Stimulated activated naive CD8-positive, alpha-beta T cell treated with anti-CD3 and anti-CD28 coated beads, Interleukin-15, Interleukin-2, amounts not matched to agents 100 U/mL and 50 U/mL, for 24 hours (primary cell): Measurements from ENCODE around the gene TBC1D19.
A peak's percentile ranks its signal among the peaks of the same experiment; 100 is the strongest.
"Not testable (repeated sequence)": the region's sequence is repeated elsewhere in the genome, so short reads cannot be mapped to it uniquely, and the experiment has no call there.

Experiments used
- ATAC-seq: fragments of 150-1000 bp; cut with Tn5 transposase; one replicate; pipeline ENCODE4 v1.10.0; 2021
- DNase-seq: peaks from one replicate; pipeline ENCODE4 v3.0.0; 2021

Gene TBC1D19

GRCh38 chr4:26583865-26584652 lies at the start of gene TBC1D19:
TSS of gene TBC1D19 (plus strand) at chr4:26584084. CDS start at chr4:26584194, 110 bp downstream.
- DNase-seq: peak; percentile 90
- ATAC-seq: peak; percentile 100

GRCh38 chr4:26542991-26543390 lies 40.9 kb upstream of the TBC1D19 start:
- no peak for ATAC-seq
- DNase-seq: no peak

- no peak for ATAC-seq
- no peak for DNase-seq
Measured at GRCh38 chr4:26544421-26544820, 39.5 kb upstream of the TBC1D19 start.

- ATAC-seq, DNase-seq: not testable (repeated sequence)
Measured at GRCh38 chr4:26548379-26548778, 35.5 kb upstream of the TBC1D19 start.

- ATAC-seq: no peak
- no peak for DNase-seq
Measured at GRCh38 chr4:26557164-26557563, 26.7 kb upstream of the TBC1D19 start.

GRCh38 chr4:26558166-26558895 lies 25.6 kb upstream of the TBC1D19 start:
- DNase-seq (no peak), ATAC-seq (no peak)

GRCh38 chr4:26566133-26566532 lies 17.8 kb upstream of the TBC1D19 start:
- DNase-seq (no peak), ATAC-seq (no peak)

- DNase-seq (no peak), ATAC-seq (no peak)
Measured at GRCh38 chr4:26568446-26568994, 15.4 kb upstream of the TBC1D19 start.

- ATAC-seq (no peak), DNase-seq (no peak)
Measured at GRCh38 chr4:26570596-26570995, 13.3 kb upstream of the TBC1D19 start.

- ATAC-seq (no peak), DNase-seq (no peak)
Measured at GRCh38 chr4:26573389-26573794, 10.5 kb upstream of the TBC1D19 start.

- no peak for DNase-seq
- no peak for ATAC-seq
Measured at GRCh38 chr4:26574563-26574962, 9.3 kb upstream of the TBC1D19 start.

GRCh38 chr4:26576231-26576739 lies 7.6 kb upstream of the TBC1D19 start:
- DNase-seq (no peak), ATAC-seq (no peak)

GRCh38 chr4:26577066-26577465 lies 6.8 kb upstream of the TBC1D19 start:
- ATAC-seq: no peak
- no peak for DNase-seq

- DNase-seq: no peak
Measured at GRCh38 chr4:26579169-26579568, 4.7 kb upstream of the TBC1D19 start.

GRCh38 chr4:26581341-26581740 lies 2.5 kb upstream of the TBC1D19 start:
- ATAC-seq, DNase-seq: not testable (repeated sequence)

More at GRCh38 chr4:26579169-26579568, 4.7 kb upstream of the TBC1D19 start:
- ATAC-seq: no peak

GRCh38 chr4:26583538-26583864 lies 383 bp upstream of the TBC1D19 start:
- DNase-seq (no peak), ATAC-seq (peak; percentile 77)

GRCh38 chr4:26584725-26585124 lies 841 bp downstream of the TBC1D19 start:
- ATAC-seq: no peak
- no peak for DNase-seq

- DNase-seq: no peak
- ATAC-seq: no peak
Measured at GRCh38 chr4:26589705-26590104, 5.8 kb downstream of the TBC1D19 start.

GRCh38 chr4:26590639-26591038 lies 6.8 kb downstream of the TBC1D19 start:
- ATAC-seq: no peak
- DNase-seq: no peak

GRCh38 chr4:26593557-26593956 lies 9.7 kb downstream of the TBC1D19 start:
- ATAC-seq: not testable (repeated sequence)

GRCh38 chr4:26594371-26594770 lies 10.5 kb downstream of the TBC1D19 start:
- no peak for DNase-seq
- no peak for ATAC-seq

More at GRCh38 chr4:26593557-26593956, 9.7 kb downstream of the TBC1D19 start:
- not testable (repeated sequence) for DNase-seq

GRCh38 chr4:26594778-26595177 lies 10.9 kb downstream of the TBC1D19 start:
- no peak for ATAC-seq
- DNase-seq: no peak

- ATAC-seq: no peak
- no peak for DNase-seq
Measured at GRCh38 chr4:26596843-26597242, 13.0 kb downstream of the TBC1D19 start.
